HG02852 (cell line): ENCODE data around the gene CPEB3.
"Not testable (repeated sequence)": the region's sequence is repeated elsewhere in the genome, so short reads cannot be mapped to it uniquely, and the experiment has no call there.

Experiments used
- ATAC-seq: cut with Tn5 transposase; IDR thresholded peaks from one replicate; pipeline ENCODE4 v1.9.1; 2021; ENCODE audit warnings: mild to moderate bottlenecking, moderate library complexity; ENCODE audit not compliant: unreplicated experiment

CPEB3 gene

GRCh38 chr10:92052741-92053140 is 238.1 kb downstream of the CPEB3 start:
- ATAC-seq, result no peak

- no peak for ATAC-seq
Observed at GRCh38 chr10:92052088-92052487, 238.8 kb downstream of the CPEB3 start.

GRCh38 chr10:92047215-92047614 is 243.7 kb downstream of the CPEB3 start:
- no peak for ATAC-seq

- no peak for ATAC-seq
Observed at GRCh38 chr10:92045641-92046106, 245.2 kb downstream of the CPEB3 start.

- no peak for ATAC-seq
Observed at GRCh38 chr10:92042541-92042940, 248.3 kb downstream of the CPEB3 start.

GRCh38 chr10:92038949-92039348 is 251.9 kb downstream of the CPEB3 start:
- ATAC-seq, result no peak

GRCh38 chr10:92033070-92033469 is 257.8 kb downstream of the CPEB3 start:
- not testable (repeated sequence) for ATAC-seq

GRCh38 chr10:92031580-92031979 is 259.3 kb downstream of the CPEB3 start:
- no peak for ATAC-seq

- ATAC-seq, result no peak
Observed at GRCh38 chr10:92027141-92027540, 263.7 kb downstream of the CPEB3 start.

- not testable (repeated sequence) for ATAC-seq
Observed at GRCh38 chr10:92025340-92025739, 265.5 kb downstream of the CPEB3 start.

- no peak for ATAC-seq
Observed at GRCh38 chr10:92024700-92025099, 266.2 kb downstream of the CPEB3 start.

- ATAC-seq, result no peak
Observed at GRCh38 chr10:92014620-92015019, 276.3 kb downstream of the CPEB3 start.

- no peak for ATAC-seq
Observed at GRCh38 chr10:92011560-92012214, 279.2 kb downstream of the CPEB3 start.

- no peak for ATAC-seq
Observed at GRCh38 chr10:92010047-92010735, 280.7 kb downstream of the CPEB3 start.

- no peak for ATAC-seq
Observed at GRCh38 chr10:92009445-92009844, 281.4 kb downstream of the CPEB3 start.

GRCh38 chr10:92005978-92006377 is 284.9 kb downstream of the CPEB3 start:
- no peak for ATAC-seq

GRCh38 chr10:92003258-92003657 is 287.6 kb downstream of the CPEB3 start:
- no peak for ATAC-seq

- ATAC-seq, result no peak
Observed at GRCh38 chr10:92001995-92002394, 288.9 kb downstream of the CPEB3 start.

GRCh38 chr10:92001581-92001980 is 289.3 kb downstream of the CPEB3 start:
- ATAC-seq, result no peak
